HG02885 (cell line): ENCODE results near the gene BUD31.
A peak's percentile ranks its signal among the peaks of the same experiment; 100 is the strongest.
"Not testable (repeated sequence)": the region's sequence is repeated elsewhere in the genome, so short reads cannot be mapped to it uniquely, and the experiment has no call there.

Source experiments
- ATAC-seq: cut with Tn5 transposase; IDR thresholded peaks from one replicate; pipeline ENCODE4 v1.9.1; 2021; ENCODE audit warnings: mild to moderate bottlenecking; ENCODE audit not compliant: unreplicated experiment, poor library complexity

Gene BUD31

DNA sequence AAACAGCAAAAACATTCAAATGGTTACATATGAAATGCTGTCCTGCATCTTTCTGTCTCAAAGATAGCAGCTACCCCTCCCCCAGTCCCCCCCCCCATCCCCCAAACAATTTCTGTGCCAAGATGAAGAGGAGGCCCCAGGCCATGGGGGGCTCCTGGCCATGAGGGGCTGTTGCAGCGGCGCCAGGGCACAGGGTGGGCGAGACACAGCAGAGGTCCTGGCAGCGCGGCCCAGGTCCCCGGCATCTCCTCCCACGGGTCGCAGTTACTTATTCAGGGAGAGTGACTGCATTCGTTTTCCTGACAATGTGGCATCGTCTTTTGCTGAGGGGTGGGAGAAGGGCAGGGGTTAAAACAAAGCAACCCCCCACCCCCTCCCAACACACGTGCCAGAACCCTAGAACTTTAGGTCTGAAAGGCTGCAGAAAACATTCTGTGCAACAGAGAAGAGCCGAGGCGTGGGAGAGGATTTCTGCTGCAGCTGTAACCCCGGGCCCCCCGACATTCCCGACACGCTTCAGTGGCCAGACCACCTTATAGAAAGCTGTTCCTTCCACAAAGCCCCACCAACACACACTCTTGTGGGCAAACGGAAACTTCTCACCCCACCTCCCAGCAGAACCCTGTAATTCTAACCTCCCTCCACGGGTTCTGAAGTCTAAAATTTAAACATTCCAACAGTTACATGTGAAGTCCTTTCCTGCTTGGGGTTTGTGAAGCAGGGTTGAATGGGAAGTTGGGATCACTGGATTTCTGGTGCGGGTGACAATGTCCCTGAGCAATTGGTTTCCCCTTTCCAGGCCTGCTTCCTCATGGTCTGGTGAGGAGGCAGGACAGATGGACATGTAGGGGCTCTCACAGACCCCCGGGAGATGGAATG lies 12.1 kb upstream of the BUD31 start:
- ATAC-seq = no peak

DNA sequence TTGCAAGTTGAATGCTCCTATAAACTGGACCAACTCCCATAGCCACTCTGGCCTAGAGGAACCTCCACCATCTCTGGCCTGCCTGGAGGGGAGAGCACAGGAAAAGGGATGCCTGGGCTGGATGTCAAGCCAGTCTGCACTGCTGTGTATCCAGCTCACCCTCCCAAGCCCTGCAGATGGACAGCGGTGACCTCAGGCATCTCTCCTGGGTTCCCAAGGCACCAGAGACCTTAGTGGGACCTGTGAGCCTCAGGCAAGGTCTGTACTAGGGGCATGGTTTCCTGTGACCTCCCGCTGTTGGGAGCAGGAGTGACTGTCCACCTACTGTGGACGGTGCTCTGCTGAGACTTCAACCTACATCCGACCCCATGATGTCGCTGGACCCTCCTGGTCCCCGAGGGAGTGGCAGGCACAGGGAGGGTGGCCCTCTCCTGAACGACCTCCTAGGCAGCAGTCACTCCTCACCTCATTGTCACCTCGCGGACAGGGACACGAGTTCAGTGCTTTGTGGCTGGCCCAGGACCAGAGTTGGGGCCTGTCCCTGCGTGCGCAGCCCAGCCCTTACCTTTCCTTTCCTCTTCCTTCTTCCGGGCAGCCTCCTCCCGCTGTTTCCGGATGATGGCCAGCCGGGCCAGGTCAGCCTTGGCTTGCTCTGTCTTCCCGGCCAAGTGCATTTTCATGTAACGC lies 11.3 kb upstream of the BUD31 start:
- ATAC-seq = no peak

DNA sequence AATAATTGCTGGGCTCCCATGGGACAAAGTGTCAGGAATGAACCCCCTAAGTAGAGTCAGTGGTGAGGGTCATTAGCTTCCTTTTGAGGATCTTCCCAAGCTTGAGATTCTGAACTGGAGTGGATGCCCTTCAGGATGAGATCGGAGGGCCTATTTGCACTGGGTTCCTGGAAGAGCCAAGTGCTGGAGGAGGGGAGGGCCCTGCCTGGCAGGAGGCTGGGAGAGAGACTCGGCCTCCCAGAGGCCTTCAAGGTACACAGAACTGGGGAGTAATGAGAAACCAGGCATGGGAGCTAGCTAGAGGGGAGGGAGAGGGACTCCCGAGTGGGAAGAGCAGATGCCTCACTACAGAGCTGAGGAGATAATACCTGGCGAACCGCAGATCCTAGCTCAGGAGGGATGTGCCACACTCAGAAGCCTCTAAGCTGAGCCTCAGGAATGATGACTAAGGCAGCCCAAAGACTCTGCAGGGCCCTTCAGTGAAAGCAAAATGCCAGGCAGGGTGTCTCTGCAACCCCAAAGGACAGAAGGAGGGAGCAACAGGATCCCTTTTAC lies 9.8 kb upstream of the BUD31 start:
- no peak for ATAC-seq

DNA sequence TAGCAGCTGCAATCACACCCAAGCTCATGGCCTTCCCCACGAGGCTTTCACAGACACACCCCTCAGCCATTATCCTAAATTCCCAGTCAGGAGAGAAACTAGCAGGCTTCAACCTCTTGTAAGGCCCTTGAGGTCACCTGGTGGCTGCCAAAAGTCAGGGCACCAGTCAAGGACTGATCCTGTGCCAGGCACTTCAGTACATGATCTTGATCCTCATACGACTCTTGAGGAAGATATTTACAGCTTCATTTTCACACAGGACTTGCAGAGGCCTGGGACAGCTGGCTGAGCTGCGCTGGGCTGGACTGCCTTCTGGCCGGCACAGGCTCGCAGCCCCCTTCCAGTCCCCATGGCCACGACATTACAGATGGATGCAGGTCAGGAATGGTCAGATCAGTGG lies 9.2 kb upstream of the BUD31 start:
- ATAC-seq = no peak

DNA sequence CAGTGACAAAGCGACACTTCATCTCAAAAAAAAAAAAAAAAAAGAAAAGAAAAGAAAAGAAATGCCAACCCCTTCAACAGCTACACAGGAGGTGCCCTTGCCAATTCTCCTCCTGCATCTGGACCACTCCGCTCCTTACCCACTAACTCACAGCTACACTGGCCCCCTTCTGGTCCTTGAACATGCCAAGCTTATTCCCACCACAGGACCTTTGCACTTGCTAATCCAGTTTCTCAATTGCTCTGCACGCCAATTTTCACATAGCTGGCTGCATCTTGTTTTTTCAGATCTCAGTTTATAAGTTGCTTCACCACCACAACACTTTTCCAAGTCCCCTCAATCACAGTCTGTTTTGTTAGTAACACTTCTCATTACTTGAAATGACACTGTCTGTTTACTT lies 5.9 kb upstream of the BUD31 start:
- ATAC-seq = no peak

DNA sequence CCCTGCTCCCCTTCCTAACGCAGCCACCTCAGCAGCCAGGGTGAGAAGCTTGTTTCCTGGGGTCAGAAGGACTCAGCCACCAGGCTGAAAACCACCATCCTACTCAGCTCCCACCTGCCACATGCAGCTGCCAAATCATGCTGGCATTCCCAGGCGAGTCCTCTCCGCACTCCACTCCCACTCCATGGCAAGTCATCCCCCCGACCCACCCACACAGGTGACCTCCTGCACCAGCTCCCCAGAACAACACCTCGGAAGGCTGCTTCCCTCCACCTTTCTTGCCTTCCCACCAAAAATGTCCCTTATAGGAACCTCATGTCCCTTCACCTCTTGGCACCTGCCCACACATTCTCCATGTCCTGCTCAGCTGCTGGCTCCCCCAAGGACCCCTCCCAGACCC lies 5.0 kb upstream of the BUD31 start:
- ATAC-seq = no peak

DNA sequence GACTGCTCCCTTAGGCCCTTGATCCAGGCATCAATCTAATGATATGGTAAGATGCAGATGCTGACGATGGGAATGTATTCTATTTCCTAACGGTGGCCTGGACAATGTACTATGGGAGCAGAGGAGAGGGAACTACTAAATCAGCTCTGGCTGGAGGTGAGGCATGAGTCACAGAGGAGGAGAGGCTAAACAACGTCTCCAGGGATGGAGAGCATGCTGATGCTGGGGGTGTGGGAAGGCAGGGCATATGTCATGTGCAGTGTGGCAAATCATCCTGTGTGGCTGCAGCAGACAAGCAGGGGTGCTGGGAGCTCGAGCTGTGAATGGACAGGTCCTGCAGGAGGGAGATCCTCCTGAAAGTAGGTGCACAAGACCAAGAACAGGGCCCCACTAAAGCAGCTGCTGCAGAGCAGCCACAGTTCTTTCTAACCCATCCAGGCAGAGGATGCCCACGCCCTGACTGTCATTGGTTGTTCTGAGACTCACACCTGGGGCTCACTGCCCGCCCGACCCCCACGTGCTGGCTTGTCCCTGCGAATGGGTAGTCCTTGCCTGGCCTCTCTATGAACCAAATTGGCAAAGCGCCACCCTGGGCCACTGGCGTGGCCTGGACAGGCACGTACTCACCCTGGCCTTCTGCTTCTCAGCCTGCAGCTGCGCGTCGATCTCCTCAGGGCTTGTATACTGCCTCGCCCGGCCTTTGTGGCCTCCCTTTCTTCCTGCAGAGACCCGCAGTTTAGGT lies 4.4 kb upstream of the BUD31 start:
- ATAC-seq = no peak

DNA sequence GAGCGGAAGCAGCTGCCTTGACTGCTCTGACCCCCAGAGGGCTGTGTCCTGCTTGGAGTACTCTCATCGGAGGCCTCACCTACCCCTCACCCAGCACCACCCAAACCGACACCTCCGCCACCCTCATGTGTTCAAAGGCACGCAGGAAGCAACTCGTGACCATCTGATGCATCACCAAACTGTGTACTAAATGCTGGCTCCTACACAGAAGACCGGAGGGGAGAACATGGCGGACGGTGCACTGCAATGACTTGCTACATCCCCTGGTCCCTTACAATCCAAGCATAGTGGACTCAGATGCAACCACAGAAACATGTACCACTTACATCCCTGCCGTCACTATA lies 3.8 kb upstream of the BUD31 start:
- ATAC-seq = no peak

DNA sequence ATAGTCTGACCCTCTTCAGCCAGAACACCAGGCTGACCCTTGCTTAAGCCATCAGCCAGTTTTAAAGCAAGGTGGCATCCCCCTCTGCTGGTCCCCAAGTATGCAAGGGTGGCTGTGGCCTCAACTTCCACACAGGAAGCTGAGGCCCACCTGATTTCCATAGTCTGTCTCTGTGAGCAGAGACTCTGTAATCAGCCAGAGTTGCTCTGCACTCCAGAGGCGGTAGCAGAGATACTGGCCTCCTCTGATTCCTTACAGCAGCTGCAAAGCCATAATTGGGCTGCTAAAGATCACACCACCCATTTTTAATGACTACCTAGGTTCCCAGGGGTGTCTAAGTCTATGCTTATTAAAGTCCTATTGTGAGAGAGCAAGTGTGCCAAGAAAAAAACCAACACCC lies 2.2 kb upstream of the BUD31 start:
- ATAC-seq = no peak

DNA sequence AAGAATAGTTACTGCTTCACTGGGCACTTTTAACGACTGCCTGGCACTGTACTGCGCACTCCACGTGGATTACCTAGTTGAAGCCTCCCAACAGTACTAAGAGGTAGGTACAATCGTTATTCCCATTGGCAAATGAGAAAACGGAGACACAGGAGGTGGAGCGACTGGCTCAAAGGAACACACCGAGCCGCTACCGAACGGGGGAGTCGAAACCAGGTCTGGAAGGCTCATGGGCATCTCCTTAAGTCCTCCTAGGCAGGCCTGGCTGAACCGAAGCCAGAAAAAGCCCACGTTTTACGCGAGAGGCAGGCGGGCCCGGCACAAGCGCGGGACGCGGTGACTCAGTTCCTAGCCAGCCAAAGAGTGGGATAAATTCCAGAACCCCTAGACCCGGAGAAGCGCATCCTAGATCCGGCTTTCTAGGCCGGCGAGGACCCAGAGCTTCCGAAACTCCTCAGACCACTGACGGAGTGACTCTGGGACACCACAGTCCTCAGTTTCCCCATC lies 844 bp upstream of the BUD31 start:
- peak; percentile 3 for ATAC-seq

DNA sequence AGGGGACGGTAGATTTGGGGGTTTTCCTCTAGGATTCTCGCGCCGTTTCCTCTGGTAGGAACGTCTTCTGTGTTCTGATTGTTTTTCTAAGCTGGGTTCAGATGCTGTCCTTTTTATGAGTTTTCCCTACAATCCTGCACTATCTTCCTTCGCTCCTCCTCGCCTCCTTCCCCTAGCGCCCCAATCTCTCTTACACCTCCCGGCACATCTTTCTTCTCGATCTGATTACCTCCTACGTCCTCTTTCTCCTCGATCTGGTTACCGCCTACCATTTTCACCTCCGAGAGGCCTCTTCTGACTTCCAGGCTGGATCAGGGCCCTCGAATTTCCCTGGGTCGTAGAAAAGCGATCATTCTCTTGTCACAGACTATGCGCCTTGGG lies 413 bp downstream of the BUD31 start:
- ATAC-seq = peak; percentile 9

DNA sequence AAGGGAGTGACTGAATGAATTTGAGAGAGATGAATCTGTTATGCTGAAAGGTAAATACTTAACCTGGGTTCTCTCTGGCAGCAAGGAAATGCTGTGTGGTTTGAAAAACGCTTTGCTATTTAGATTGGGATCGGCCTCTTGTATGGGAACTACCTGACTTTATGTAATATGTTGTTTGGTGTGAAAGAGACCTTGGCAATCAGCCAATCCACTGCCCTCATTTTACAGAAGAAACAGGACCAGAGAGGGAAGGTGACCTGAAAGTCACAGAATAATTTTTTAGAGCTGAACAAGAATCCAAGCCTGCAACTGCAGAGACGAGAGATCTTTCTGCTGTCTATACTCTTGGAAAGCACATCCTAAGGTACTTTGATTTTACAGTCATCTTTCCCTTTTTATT lies 1.0 kb downstream of the BUD31 start:
- no peak for ATAC-seq

DNA sequence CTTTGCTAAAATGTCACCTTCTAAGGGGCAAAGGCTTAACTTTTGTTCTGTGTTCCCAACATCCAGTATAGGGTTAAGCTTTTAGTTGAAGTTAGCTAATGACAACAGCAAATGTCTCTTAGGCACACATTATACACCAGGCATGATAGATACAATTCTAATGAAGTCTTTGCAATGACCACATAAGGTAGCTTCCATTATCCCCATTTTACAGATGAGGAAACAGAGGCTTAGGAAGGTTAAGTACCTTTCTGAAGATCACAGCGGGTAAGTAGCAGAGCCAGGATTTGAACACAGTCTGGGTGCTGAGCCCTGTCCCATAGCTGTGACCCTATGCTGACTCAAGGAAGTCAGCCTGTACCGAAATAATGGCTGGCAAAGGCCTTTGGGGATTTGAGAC lies 1.9 kb downstream of the BUD31 start:
- ATAC-seq = no peak

DNA sequence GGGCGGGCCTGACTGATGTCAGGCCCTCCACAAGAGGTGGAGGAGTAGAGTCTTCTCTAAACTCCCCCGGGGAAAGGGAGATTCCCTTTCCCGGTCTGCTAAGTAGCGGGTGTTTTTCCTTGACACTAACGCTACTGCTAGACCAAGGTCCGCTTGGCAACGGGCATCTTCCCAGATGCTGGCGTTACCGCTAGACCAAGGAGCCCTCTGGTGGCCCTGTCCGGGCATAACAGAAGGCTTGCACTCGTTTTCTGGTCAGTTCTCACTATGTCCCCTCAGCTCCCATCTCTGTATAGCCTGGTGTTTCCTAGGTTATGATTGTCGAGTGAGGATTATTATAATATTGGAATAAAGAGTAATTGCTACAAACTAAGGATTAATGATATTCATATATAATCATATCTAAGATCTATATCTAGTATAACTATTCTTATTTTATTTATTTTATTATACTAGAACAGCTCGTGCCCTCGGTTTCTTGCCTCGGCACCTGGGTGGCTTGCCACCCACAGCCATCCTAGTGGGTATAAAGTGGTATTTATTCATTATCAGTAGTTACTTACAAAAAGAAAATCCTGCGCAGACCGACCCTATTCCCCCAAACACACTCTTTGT lies 6.9 kb downstream of the BUD31 start:
- not testable (repeated sequence) for ATAC-seq

DNA sequence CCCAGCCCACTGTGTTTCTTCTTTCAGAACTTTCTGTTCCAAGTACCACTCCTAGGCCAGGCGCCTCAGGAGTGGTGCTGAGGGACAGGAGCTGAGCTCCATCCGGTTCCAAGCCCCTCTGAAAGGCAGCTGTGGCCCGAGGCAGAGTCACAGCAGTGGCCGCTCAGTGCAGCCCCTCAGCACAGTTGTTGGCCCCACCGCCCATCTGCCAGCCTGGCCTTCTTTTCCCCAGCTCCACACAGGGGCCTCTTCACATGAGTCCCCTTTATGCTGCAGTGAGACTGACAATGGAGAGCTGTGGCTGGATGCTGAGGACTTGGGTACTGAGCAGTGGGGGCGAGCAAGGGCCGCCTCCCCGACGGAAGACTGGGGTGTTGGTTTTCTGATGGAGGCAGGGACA lies 9.5 kb downstream of the BUD31 start:
- ATAC-seq = no peak

DNA sequence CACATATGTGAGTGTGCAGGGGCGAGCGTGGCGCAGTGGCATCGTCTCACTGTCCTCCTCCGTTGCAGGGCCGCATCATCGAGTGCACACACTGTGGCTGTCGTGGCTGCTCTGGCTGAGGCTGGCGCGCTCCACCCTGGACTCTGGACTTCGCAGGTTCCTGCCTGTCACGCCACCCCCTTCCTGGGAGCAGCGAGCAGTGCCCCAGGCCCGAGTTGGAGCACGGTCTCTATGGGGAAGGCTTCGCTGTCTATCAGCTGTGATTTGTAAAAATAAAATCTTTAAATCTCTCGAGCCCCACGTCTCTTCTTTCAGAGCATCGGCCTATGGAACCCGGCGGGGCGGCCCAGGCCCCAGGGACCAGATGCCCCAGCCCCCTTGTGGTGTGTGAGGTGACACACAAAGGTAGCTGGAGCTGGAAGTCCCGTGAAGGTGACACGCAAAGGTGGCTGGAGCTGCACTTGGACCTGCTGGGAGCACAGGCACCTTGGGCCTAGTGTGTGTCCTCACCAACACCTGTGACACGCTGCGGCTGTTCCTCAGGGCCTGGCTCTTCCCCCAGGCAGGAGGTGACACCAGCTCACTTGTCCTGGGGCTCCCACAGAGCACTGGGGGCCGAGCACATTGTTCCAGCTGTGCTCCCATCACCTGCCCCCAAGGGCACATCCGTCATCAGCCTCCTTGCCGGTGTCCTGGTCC lies 10.7 kb downstream of the BUD31 start:
- no peak for ATAC-seq

DNA sequence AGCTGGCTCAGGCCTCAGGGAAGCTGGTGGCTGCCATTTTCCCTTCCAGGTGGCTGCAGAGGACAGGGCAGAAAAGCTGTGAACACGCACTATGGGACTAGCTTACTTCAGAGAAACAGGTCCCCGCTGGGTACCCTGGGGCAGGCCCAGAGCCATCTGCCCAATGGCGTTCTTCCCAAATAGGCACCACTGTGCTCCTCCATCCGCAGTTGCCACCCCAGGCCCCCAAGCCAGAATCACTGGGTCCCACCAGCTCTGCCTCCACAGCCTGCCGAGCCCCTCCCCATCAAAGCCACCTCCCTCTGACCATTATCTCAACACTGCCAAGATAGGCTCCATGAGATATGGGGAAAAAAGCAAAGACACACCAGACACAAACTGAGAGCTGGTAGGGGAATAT lies 11.4 kb downstream of the BUD31 start:
- no peak for ATAC-seq

DNA sequence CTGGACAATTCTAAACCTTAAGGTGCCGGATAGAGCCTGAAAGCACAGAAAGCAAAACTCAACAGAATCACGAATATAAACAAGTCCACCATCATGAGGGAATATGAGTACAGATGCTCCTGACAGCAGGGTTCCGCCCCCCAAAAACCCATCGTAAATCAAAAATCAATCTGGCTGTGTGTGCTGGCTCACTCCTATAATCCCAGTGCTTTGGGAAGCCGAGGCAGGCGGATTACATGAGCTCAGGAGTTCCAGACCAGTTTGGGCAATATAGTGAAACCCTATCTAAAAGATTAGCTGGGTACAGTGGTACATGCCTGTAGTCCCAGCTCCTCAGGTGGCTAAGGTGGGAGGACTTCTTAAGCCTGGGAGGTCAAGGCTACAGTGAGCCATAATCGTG lies 12.2 kb downstream of the BUD31 start:
- ATAC-seq = no peak

DNA sequence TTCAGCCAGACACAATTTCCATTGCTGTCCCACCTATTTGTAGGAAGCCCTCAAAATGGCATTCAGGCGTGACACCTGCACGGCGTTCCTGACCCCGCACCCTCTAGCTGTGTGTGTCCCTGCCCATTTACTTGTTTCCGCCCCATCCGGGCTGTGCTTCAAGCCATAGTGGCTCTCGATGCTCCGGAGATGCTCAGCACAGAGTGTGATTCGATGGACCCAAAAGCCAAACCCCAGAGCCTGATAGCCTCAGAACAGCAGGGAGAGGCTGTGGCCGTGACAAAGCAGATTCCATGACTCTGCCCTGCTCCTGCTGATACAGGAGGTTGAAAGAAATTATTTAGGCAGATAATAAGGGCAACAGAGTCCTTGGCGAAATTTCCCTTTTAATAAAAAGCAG lies 13.4 kb downstream of the BUD31 start:
- no peak for ATAC-seq

DNA sequence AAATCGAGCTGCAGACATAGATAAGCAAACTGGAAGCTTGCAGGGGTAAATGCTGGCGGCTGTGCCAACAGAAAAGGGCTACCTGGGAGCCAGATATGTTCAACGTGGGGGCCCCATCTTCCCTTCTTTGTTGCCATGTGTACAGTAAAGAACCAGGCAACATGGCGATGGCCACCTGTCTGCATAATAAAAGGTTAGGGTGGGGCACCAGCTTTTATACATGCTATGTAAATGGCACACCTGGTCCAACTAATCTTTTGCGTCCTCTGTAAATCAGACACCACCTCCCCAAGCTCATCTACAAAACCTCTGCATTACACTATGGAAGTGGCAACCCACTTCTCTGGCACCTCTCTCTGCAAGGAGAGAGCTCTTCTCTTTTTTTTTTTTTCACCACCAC lies 13.9 kb downstream of the BUD31 start:
- no peak for ATAC-seq
